ENCODE measurements around the gene ZNF497. TPM values are rescaled to one million over a fixed set of nuclear protein-coding genes. Genes with fewer than 3 reads are reported as not detected.
A peak's percentile ranks its signal among the peaks of the same experiment; 100 is the strongest.
"Not testable (repeated sequence)": the region's sequence is repeated elsewhere in the genome, so short reads cannot be mapped to it uniquely, and the experiment has no call there.

ZNF497 gene
- polyA plus RNA-seq, 10 donors: 1.8 to 3.5 (median 2.1) TPM

DNA sequence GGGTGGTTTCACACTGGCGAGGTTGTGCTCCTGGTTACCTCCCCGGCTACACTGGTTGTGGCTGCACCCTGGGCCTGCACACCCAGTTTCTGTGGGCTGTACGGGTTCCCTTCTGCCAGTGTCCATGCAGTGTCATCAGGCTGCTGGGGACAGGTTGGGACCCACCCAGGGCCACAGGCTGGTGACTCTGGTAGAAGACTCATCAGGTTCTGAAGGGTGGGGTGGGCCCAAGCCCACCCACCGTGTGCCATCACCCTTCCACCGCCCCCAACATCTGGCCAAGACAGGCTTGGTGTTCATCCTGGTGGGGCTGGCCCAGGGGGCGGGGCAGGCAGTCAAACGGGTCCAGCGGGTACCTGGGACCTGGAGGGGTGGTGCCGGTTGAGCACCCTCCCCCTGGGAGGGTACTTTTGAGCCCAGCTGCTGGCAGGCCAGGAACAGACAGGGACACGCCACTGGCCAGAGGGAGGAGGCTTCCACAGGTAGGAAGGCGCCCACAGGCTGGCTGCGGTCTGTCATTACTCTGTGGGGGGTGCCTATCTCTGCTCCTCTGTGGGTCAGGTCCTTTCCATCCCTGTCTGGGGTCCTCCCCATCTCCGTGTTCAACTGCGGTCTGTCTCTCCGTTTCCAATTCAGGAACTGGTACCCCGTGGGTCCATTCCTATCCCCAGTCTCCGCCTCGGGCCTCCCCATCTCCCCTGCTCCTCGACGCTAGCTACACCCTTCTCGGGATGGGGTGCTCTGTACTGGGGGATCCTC is 32.8 kb upstream of the ZNF497 start, which contains the start of gene RNF225:
Gene RNF225 (plus strand): TSS at position 437 of the 759 bp plus-strand sequence. CDS start 434 bp downstream, outside the sequence.
- DNase-seq: peak in 1 of 3 donors; percentile 14

DNA sequence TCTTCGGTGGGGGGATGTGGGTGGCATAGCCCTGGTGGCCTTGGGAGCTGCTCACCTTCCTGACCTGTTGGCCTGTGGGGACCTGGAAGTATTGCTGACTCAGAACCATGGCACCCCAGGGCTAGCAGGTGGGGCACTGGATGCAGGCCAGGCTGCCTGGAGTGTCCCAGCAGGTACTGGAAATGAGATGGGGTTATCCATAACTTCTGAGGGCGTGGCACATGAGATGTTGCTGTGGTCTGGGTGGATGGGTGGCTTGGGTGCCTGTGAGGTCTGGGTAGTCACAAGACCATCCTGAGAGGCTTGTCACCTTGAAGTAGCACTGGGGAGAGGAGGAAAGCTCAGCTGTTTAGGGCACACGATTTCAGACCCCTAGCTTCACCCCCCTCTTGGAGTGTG is 32.3 kb upstream of the ZNF497 start:
- no peak for DNase-seq

DNA sequence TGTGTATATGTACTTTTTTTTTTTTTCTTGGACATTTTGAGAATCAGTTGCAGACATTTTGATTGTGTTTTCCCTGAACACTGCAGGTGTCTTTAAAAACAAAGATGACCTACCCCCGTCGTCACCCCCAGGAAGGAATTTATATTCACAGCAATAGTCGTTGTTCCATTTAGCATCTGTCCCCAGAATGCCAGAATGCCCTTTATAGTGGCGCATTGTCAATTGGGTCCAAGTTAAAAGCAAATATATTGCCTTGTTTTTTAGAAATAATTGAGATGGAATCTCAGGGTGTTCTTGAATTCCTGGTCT is 31.1 kb upstream of the ZNF497 start:
- DNase-seq: no peak

DNA sequence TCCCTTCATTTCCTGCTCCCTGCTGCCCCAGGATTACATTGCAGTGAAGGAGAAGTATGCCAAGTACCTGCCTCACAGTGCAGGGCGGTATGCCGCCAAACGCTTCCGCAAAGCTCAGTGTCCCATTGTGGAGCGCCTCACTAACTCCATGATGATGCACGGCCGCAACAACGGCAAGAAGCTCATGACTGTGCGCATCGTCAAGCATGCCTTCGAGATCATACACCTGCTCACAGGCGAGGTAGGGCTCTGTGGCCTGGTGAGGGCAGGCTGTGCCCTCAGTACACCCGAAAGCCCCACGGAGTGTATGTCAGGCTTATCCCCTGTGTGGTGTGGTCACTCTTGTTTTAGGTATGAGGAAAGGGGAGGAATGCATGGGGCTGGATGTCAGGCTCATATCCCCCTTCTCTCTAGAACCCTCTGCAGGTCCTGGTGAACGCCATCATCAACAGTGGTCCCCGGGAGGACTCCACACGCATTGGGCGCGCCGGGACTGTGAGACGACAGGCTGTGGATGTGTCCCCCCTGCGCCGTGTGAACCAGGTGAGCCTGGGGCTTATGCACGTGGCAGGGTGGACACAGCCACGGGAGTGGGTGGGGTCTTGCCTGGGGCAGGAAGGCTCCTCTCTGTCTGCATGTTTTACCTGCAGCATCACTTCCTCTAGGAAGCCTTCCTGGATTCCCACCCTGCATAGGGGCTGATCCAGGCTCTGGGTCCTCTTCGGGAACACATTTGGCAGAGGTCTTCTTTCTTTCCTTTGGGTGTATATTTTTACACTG is 30.6 kb upstream of the ZNF497 start:
- no peak for DNase-seq

DNA sequence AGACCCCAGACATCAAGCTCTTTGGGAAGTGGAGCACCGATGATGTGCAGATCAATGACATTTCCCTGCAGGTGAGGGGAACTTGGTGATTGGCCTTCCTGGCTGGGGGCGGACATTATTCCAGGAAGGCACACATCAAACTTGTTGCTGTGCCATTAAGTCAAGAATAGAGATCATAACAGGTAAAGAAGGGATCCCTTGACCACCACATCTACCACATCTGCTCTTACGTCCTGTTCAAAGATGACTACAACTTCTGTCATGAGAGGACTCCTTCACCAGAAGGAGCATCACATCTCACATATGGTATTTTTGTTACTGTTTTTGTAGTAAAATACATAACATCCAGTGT is 25.6 kb upstream of the ZNF497 start:
- DNase-seq: no peak

DNA sequence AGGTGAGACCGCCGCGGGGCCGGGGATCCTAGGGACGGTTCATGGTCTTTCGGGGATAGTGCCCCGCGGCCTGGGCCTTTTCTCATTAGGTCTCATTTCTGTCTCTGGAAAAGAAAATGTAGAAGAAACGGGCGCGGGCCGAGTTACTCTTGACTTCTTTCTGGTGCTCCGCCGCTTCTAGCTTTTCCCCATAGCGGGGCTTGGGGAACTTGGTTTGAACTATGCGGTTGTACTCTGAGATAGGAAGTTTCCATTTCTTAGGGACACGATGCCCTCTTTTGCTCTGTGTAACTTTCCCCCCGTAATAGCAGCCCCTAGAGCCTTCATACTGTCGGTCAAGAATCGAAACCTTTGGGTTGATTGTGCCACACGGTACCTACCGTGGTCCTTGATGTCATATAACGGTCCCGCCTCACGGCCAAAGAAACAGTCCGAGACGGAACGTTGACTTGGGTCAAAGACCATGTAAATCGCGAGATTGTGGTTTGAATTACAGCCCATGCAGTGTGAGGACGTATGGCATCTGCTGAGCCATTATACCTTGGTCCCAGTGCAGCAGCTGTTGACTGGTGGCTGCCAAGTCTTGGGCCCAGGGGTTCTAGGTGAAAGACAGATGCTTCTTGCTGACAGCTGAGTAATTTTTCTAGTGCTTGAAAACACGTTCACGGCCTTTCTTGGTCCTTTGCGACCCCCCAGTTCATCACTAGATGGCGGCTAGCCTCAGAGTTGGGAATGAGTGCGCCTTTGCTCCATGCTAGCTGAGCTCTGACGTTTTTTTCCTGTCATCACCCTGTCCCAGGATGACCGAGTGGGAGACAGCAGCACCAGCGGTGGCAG is 25.0 kb upstream of the ZNF497 start:
- no peak for DNase-seq

DNA sequence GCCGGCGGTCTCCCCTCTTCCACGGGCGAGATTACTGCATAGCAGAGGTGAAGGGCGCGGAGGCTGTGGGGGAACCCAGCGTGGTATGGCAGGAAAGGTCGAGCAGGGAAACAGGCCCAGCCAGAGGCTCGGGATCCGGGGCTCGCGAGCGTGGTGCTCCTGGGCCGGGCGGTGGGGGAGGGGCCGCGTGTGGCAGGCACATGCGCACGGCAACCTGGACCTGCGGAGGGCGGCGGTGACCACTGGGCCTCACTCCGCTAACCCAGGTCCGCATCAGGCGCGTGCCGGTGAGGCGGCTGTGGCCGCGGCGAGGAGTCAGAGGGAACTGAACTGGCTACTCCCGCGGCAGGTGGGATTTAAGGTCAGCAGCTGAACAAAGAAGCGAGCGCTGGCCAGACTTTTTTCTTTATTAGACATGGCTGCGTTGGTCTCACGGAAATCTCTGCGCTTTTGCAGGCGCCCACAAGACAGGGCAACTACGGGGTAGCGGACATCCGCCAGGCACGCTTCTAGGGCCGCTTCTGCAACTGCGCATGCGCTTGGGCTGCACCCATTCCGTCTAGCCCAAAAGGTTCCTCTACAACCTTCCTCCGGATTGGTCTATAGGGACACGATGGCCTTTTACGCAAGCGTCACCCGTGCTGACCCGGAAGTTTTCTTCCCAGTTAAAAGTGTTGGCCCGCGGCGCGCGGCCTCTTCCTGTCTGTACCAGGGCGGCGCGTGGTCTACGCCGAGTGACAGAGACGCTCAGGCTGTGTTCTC is 24.2 kb upstream of the ZNF497 start, which contains the start of gene RPS5:
Gene RPS5 (plus strand): TSS at position 694 of the 762 bp plus-strand sequence. CDS start 869 bp downstream, outside the sequence.
- peak; percentile 99 for DNase-seq

DNA sequence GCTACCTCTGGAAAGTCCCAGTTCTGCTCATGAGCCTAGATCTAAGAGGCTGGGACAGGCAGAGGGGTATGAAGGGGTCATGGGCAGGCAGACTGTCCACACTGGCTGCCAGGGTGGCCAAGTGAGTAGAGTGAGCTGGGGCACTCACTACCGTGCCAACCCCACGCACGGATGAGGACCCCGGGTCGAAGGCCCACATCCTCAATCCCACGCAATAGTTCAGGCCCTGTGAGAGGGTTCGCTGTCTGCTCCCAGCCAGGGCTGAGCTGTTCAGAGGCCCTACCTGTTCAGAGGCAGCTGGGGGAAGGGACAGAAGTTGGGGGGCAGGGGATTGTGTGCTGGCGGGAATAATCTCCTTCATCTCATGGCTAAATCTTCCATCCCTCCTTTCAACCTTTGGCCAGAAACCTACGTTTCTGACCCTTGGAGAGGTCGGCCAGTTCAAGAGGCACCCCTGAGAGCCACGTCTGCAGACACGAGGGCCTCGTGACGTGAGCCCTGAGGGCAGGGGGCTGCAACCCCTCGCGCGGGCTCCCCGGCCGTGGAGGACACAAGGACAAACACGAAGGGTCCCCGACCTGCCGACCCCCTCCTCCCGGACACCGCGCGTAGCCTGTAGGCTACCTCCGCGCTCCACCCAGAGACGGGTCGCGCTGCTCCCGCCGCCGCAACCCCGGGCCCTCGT is 23.5 kb upstream of the ZNF497 start:
- DNase-seq: peak in 1 of 3 donors; percentile 60

DNA sequence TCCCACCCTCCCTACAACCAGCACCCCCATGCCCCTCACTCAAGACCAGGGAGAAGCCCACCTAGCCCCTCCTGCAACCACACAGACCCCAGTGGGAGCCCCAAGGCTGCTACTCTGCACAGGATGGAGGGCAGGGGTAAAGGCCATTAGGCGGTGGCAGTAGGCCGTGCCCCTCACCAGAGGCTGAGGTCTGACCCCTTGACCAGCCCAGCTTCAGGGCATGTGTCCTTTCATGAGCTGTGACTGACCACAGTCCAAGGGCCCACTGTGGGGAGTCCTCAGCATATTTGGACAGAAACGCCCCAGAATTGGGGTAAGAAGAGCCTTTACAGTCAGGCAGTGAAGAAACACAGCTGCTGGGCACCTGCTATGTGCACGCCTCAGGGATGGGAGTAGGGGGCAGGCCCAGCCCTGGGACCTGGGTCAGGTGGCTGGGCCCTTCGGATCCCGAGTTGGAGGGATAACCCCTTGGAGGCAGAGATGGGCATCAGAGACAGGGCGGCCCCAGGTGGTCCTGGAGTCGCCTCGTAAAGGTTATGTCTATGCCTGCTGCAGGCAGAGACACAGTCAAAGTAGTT is 22.9 kb upstream of the ZNF497 start:
- no peak for DNase-seq

DNA sequence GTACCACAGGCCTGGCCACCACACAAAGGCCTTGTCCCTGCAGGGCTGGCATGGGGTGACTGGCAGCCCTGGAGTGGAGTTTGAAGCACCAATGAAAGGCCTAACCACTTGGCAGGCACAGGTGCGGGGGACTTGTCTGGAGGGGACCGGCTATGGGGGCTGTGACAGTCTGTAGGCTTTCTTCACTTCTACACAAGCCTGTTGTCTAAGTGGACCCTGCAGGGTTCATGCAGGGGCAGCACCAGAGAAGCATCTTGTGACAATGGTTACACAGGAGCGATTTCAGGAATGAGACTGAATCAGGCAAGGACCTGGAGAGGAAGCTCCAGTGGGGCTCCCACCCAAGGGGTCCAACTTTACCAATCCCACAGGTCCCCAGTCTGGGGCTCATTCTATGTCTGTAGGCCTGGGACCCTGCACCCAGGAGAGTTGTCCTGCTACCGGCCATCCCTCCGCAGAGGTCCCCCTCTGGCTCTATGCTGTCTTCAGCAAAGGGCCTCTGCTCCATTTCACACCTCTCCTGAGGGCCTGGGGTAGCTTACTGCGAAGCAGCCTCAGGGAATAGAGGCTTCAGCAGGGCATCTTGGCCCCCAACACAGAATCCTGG is 20.5 kb upstream of the ZNF497 start:
- no peak for DNase-seq

DNA sequence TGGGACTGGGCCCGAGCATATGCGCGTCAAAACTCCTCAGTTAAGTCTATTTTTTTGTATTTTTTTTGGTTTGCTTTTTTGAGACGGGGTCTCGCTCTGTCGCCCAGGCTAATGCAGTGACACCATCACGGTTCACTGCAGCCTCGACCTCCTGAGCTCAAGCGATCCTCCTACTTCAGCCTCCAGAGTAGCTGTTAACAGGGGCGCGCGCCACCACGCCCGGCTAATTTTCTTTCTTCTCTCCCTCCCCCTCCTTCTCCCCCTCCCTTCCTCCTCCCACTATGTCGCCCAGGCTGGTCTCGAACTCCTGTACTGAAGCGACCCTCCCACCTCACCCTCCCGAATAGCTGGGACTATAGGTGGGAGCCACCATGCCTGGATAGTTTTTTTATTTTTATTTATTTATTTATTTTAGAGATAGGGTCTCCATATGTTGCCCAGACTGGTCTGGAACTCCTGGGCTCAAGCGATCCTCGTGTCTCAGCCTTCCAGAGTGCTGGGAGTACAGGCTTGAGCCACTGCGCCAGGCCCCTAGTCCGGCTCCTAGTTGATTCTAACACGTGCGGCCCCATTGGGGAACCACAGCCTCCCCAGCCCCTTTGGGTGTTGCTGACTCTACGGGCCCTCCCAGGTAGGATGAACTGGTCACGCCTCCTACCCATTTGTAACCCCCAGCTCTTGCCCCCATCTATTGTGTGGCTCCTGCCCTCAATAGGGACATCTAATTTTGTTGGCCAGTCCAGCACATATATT is 19.1 kb upstream of the ZNF497 start:
- no peak for DNase-seq

DNA sequence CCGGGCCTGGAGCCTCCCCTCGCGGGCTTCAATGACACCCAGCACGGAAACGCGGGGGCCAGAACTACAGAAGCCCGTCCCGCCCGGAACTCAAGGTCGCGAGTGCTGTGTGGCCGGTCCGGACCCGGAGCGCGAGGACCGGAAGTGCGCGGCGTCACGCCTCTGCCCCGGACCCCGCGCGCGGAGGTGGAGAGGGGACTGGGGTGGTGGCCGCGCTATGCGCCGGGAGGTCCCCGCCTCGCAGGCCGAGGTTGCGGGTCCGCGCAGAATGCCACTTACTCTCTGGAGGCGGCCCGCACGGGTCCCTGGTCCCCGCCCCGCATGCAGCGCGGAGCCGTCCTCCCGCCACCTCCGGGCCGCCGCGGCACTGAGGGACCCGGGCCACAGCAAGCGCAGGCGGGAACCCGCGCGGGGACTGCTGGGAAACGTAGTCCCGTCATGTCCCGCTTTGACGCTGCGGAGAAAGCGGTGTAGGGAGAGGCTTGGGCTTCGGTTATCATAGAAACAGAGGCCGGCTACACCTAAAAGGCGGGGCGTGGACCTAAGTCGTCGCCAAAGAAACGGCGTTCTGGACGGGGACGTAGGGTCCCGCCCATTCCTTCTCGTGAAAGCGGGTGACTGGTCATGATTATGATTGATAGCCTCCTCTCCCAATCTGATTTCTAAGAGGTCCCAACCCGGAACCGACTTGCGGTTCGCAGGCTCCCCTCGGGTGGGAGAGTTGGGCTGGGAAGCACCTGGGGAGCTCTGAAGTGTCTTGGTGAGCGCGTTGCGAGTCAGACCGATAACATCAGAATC is 18.3 kb upstream of the ZNF497 start, which contains the start of gene ZNF837:
Gene ZNF837 (minus strand): TSS at position 369 of the 798 bp plus-strand sequence. CDS start 11,698 bp downstream, outside the sequence.
- DNase-seq: peak; percentile 100

DNA sequence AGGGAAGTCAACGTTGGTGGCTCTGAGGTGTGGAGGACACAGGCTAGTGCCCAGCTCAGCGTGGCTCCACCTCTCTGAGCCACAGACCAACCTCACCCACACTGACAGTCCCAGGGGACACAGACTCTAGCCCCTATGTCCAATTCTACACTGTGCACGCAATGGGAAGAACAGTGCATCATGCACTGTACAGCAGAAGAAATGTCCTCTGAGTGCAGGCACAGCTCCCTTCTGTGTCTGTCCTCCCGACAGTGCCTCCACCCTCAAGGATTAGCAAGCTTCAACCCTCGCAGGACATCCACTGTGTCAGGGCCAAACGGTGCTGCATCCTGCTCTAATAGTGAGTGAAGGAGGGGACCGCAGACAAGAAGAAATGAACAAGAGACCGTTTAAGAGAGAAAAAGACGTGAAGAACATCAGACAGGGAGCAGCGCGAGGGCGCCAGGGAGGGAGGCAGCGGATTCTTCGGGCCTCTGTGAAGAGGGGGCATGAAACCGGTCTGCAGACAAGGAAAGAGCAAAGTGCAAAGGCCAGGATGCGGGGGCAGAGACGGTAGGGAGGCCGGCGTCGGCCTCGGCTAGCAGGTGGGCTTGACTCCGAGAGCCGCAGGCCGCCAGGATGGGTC is 17.6 kb upstream of the ZNF497 start:
- no peak for DNase-seq

DNA sequence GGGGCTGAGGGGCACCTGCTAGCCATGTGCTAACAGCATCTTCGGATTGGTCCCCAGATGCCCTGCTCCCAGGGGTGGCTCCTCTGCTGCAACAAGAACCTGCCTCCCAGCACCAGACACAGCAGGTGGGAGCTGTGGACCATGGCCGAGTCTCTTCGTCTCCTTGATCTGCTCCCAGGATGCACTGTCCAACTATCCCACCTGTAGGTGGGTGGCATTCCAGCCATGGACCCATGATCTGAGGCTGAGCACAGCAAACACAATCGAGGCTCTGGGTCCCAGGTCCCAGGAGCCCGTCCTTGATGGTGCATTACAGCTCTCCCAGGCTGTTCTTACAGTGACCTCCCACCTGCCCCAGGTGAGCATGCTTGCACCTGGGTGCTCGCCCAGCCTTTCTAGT is 16.7 kb upstream of the ZNF497 start:
- DNase-seq: no peak

DNA sequence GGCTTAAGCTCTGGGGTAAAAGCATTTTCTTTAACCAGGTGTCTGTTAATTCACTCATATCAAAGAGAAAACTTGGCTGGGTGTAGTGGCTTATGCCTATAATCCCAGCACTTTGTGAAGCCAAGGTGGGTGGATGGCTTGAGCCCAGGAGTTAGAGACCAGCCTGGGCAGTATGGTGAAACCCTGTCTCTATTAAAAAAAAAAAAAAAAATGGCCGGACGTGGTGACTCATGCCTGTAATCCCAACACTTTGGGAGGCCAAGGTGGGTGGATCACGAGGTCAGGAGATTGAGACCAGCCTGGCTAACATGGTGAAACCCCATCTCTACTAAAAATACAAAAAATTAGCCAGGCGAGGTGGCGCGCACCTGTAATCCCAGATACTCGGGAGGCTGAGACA is 14.2 kb upstream of the ZNF497 start:
- DNase-seq: not testable (repeated sequence)

DNA sequence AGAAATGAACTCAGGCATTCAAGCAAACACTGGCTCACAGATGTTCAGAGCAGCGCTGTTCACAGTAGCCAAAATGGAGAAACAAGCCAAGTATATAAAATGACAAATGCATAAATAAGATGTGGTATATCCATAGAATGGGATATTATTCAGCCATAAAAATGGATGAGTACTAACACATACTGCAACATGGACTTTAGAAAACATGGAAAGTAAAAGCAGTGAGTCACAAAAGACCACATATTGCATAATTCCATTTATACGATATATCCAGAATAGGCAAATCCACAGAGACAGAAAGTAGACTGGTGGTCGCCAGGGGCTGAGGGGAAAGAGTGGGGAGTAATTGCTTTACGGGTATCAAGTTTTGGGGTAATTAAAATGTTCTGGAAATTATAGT is 11.6 kb upstream of the ZNF497 start:
- DNase-seq: no peak

DNA sequence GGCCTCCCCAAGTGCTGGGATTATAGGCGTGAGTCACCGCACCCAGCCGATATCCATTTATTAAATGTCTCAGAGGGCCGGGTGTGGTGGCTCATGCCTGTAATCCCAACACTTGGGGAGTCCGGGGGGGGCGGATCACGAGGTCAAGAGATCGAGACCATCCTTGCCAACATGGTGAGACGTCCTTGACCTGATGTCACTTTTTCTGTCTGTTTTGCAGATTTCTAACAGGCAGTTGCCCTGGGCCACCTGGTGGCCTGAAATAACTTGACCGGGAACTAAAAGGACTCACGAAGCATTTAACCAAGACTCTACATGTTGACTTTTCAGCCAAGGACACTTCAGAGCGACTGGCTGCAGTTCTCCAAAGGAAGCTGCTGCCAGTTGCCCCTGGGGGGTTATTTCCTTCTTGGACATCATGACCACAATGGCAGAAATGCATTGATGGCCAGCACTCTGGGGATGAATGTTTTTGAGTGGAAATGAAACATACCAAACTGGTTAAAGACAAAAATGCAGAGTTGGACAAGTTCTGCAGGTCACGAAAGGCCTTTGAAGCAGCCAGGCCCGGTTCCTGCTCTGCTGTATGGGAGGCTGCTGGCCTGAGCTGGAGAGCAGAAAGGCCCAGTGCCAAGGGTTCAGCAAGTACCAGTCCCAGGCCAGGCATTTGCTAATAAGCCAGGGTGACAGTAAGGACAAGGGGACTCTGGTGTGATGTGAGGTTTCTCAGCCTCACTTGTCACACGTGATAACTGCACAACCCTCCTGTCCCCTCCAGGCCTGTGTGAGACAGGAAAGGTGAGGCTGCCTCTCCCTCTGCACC is 10.0 kb upstream of the ZNF497 start:
- no peak for DNase-seq
